ENCODE results near the gene NME8.

Gene NME8

DNA sequence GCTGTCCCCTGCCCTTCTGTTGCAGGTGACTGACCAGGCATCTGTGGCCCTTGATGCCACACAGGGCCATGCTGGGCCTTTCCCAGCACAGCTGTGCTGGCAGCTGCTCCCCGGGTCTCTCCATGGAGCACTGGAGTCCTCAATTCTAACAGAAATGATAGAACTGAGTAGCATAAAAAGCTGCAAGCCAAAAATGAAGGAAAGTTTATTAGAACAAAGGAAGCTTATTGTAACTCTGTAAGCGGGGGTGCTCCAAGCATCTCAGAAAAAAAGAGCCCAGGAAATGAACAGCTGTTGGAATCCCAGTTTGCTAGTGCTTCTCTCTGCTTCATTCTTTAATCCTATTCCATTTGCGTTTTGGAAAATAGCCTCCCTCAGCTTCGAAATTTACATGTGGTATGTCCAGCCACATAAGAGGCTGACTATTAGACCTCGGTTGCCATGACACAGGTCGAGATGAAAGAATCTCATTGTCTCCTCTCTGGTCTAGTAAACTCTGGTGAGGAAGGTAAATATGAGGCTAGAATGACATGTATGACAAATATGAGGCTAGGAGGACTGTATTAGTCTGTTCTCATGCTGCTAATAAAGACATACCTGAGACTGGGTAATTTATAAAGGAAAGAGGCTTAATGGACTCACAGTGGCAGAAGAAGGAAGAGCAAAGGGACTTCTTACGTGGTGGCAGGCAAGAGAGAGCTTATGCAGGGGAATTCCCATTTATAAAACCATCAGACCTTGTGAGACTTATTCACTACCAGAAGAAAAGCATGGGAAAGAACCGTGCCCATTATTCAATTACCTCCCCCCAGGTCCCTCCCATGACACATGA lies 95.7 kb downstream of the NME8 start:
- DNase-seq = no peak

DNA sequence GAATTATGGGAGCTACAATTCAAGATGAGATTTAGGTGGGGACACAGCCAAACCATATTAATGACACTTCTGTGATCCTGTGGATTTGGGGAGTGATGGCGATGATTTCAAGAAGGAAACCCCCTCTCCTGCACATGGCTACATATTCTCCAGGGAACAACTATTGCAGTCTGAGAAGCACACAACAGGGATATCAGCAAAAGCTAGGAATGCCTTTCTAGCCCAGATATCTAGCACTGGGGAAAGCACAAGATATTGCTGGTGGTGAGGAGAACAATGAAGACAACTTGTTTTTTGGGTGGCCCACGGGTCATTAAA lies 96.3 kb downstream of the NME8 start:
- DNase-seq = no peak

DNA sequence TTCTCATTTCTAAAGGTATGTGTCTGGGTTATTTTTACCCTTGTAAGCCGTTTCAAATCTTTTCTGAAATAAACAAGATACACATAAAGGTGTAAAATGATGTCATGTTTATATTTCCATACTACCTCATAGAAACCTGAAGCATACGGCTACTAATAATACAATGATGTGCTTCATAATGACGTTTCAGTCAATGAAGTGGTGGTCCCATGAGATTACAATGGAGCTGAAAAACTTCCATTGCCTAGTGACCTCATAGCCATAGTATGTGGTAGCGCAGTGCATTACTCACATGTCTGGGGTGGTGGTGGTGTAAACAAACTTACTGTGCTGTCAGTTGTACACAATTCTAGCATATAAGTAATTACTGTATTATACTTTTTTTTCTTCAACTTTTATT lies 96.9 kb downstream of the NME8 start:
- no peak for DNase-seq

DNA sequence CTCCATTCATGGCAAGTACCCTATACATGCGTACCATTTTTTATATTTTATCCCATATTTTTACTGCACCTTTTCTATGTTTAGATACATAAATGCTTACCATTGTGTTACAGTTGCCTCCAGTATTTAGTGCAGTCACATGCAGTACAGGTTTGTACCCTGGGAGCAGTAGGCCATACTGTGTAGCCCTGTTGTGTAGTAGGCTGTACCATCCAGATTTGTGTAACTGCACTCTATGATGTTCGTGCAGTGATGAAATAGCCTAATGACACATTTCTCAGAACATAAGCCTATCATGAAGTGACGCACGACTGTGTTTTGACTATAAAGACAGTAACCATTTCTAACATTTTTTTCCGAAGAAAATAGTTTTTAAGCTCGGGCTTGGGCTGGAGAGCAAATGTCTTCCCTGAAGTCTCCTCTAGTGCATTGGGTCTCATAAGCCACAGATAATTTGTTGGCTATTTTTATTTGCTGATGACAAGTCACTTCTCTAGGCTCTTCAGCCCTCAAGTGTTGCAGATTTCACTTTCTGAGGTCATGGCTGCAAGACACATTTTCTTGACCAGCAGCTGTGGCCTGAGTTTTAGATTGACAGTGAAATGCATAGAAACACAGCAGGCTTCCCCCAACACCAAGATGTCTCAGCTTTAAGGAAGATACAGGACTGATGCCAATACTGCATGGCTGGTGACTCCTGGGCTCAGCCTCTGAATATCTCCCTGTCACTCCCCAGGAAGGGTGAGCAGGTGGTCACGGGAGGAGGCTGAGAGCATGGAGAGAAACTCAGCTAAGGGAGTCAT lies 98.9 kb downstream of the NME8 start:
- no peak for DNase-seq

DNA sequence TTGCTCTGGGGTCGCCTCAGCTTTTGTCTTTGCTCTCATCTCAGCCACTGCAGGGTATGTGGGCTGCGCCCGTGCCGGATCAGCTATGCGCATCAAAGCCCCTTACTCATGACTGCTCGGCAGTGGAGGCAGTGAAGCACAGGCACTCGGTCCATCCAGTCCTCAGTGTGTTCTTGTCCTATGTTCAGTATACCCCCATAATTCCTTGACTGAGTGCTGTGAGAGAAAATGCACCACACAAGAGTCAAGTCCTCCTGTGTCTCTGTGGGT lies 99.5 kb downstream of the NME8 start:
- DNase-seq = no peak
